ENCODE measurements around the gene PRKAG1. TPM values are rescaled to one million over a fixed set of nuclear protein-coding genes. Genes with fewer than 3 reads are reported as not detected.

PRKAG1 gene
- polyA plus RNA-seq, 1 donor from 2014 or later, result 71.0 TPM

GRCh38 chr12:48999371-49000131 lies 19.0 kb downstream of the PRKAG1 start, which contains the start of gene DDN:
Gene DDN, minus strand, starts transcription at chr12:48999375. Its CDS starts 88 bp downstream, at chr12:48999287.
- peaks cover 69% of the 10 kb centered on the region for H3K27me3 ChIP-seq (ENCODE audit: insufficient read depth, low read depth, low read length)
- no peaks in the 10 kb centered on the region for H3K9me2 ChIP-seq (ENCODE audit: insufficient read depth, low read length)
- TF ChIP-seq POLR2AphosphoS5 (IDR thresholded peaks at IDR 0.05), result no peak
- TF ChIP-seq MXI1 (conservative IDR thresholded peaks at IDR 0.05; ENCODE audit: poor library complexity, severe bottlenecking), result peak; percentile 41

GRCh38 chr12:48998497-48999353 lies 19.9 kb downstream of the PRKAG1 start:
- Histone ChIP-seq H3K27ac (ENCODE audit: low read length) (no peak overlapping the region), H3K4me2 (ENCODE audit: low read length) (no peak overlapping the region), H4K20me1 (ENCODE audit: insufficient read depth) (no peaks in the 10 kb centered on the region), H3K27me3 (ENCODE audit: insufficient read depth, low read depth, low read length) (peaks cover 77% of the 10 kb centered on the region), H2AFZ (ENCODE audit: low read depth, low read length) (no peak overlapping the region), H3K9me3 (ENCODE audit: low read length) (no peaks in the 10 kb centered on the region), H3K9me2 (ENCODE audit: insufficient read depth, low read length) (no peaks in the 10 kb centered on the region), H3K4me3 (ENCODE audit: low read length) (peak overlapping the region; percentile 60), H3F3A (ENCODE audit: insufficient read depth, low read length, poor library complexity, severe bottlenecking) (no peaks in the 10 kb centered on the region), H3K79me2 (replicated peaks; ENCODE audit: insufficient read depth, low read length) (no peaks in the 10 kb centered on the region), H3K36me3 (ENCODE audit: insufficient read depth, low read length) (no peaks in the 10 kb centered on the region), H3K9ac (ENCODE audit: low read length) (no peak overlapping the region)
- TF ChIP-seq, protein P1, sequence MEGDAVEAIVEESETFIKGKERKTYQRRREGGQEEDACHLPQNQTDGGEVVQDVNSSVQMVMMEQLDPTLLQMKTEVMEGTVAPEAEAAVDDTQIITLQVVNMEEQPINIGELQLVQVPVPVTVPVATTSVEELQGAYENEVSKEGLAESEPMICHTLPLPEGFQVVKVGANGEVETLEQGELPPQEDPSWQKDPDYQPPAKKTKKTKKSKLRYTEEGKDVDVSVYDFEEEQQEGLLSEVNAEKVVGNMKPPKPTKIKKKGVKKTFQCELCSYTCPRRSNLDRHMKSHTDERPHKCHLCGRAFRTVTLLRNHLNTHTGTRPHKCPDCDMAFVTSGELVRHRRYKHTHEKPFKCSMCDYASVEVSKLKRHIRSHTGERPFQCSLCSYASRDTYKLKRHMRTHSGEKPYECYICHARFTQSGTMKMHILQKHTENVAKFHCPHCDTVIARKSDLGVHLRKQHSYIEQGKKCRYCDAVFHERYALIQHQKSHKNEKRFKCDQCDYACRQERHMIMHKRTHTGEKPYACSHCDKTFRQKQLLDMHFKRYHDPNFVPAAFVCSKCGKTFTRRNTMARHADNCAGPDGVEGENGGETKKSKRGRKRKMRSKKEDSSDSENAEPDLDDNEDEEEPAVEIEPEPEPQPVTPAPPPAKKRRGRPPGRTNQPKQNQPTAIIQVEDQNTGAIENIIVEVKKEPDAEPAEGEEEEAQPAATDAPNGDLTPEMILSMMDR (IDR thresholded peaks at IDR 0.05; ENCODE audit: poor library complexity, severe bottlenecking), result no peak
- TF ChIP-seq SMC3 (conservative IDR thresholded peaks at IDR 0.05; ENCODE audit: poor library complexity), result no peak
- TF ChIP-seq, protein P2, sequence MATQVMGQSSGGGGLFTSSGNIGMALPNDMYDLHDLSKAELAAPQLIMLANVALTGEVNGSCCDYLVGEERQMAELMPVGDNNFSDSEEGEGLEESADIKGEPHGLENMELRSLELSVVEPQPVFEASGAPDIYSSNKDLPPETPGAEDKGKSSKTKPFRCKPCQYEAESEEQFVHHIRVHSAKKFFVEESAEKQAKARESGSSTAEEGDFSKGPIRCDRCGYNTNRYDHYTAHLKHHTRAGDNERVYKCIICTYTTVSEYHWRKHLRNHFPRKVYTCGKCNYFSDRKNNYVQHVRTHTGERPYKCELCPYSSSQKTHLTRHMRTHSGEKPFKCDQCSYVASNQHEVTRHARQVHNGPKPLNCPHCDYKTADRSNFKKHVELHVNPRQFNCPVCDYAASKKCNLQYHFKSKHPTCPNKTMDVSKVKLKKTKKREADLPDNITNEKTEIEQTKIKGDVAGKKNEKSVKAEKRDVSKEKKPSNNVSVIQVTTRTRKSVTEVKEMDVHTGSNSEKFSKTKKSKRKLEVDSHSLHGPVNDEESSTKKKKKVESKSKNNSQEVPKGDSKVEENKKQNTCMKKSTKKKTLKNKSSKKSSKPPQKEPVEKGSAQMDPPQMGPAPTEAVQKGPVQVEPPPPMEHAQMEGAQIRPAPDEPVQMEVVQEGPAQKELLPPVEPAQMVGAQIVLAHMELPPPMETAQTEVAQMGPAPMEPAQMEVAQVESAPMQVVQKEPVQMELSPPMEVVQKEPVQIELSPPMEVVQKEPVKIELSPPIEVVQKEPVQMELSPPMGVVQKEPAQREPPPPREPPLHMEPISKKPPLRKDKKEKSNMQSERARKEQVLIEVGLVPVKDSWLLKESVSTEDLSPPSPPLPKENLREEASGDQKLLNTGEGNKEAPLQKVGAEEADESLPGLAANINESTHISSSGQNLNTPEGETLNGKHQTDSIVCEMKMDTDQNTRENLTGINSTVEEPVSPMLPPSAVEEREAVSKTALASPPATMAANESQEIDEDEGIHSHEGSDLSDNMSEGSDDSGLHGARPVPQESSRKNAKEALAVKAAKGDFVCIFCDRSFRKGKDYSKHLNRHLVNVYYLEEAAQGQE (IDR thresholded peaks at IDR 0.05; ENCODE audit: borderline replicate concordance), result no peak
- TF ChIP-seq RAD21 (conservative IDR thresholded peaks at IDR 0.05), result no peak
- no peak for TF ChIP-seq MXI1 (conservative IDR thresholded peaks at IDR 0.05; ENCODE audit: poor library complexity, severe bottlenecking)
- no peak for TF ChIP-seq POLR2AphosphoS5 (IDR thresholded peaks at IDR 0.05)
- TF ChIP-seq EZH2 (IDR thresholded peaks at IDR 0.05; ENCODE audit: borderline replicate concordance, insufficient read depth, low read length, poor library complexity, severe bottlenecking), result no peak
- TF ChIP-seq EP300 (conservative IDR thresholded peaks at IDR 0.05; ENCODE audit: poor library complexity, severe bottlenecking), result no peak
- no peak for TF ChIP-seq TAF1 (IDR thresholded peaks at IDR 0.05; ENCODE audit: low read depth)

More at GRCh38 chr12:48999371-49000131, 19.0 kb downstream of the PRKAG1 start, which contains the start of gene DDN:
- Histone ChIP-seq H3K9ac (ENCODE audit: low read length) (peak within 1 kb of the TSS; percentile 35), H3K36me3 (ENCODE audit: insufficient read depth, low read length) (no peaks in the 10 kb centered on the region), H3K4me2 (ENCODE audit: low read length) (no peak within 1 kb of the TSS), H2AFZ (ENCODE audit: low read depth, low read length) (no peak within 1 kb of the TSS), H4K20me1 (ENCODE audit: insufficient read depth) (no peaks in the 10 kb centered on the region), H3F3A (ENCODE audit: insufficient read depth, low read length, poor library complexity, severe bottlenecking) (no peaks in the 10 kb centered on the region), H3K79me2 (replicated peaks; ENCODE audit: insufficient read depth, low read length) (no peaks in the 10 kb centered on the region), H3K9me3 (ENCODE audit: low read length) (no peaks in the 10 kb centered on the region), H3K27ac (ENCODE audit: low read length) (no peak within 1 kb of the TSS), H3K4me3 (ENCODE audit: low read length) (peak within 1 kb of the TSS; percentile 60)
